CD4-positive, alpha-beta memory T cell (primary cell): ENCODE results near the gene GPR87. TPM values are rescaled to one million over a fixed set of nuclear protein-coding genes. Genes with fewer than 3 reads are reported as not detected.

Source experiments
- CTCF ChIA-PET: fragments of 350-600 bp; sonication (Branson Sonifier 250); formaldehyde crosslinking; loops from one replicate; lab custom pipeline; 2021; ENCODE audit warnings: inconsistent platforms; ENCODE audit not compliant: partially characterized antibody; lab: Charles Lee
- POLR2A ChIA-PET: fragments of 350-600 bp; sonication (Branson Sonifier 250); formaldehyde crosslinking; loops from one replicate; lab custom pipeline; 2021; ENCODE audit not compliant: partially characterized antibody; lab: Charles Lee
- DNase-seq, 5 donors: peaks; one replicate each; pipeline versions ENCODE4 v3.0.0 to v3.0.0-alpha.2; 2020 to 2022; ENCODE audit warnings: mixed read lengths in 1 of 5
- H3K27ac ChIP-seq: one replicate; pipeline ENCODE4 v1.7.0; 2013; ENCODE audit warnings: low read depth, low read length
- H3K27me3 ChIP-seq: 2 replicates; pipeline ENCODE4 v1.7.0; 2013; ENCODE audit warnings: mild to moderate bottlenecking, low read length, moderate library complexity; ENCODE audit not compliant: insufficient read depth
- H3K36me3 ChIP-seq: 2 replicates; pipeline ENCODE4 v1.7.0; 2013; ENCODE audit warnings: mild to moderate bottlenecking, low read length, moderate library complexity; ENCODE audit not compliant: insufficient read depth
- H3K4me1 ChIP-seq: 2 replicates; pipeline ENCODE4 v1.7.0; 2013; ENCODE audit warnings: mild to moderate bottlenecking, low read length, moderate library complexity; ENCODE audit not compliant: insufficient read depth
- H3K4me3 ChIP-seq, 2 donors: one replicate each; pipeline ENCODE4 v1.7.0; 2013; ENCODE audit warnings: low read length in 2 of 2, mild to moderate bottlenecking in 1 of 2
- H3K9me3 ChIP-seq, 2 donors: one replicate each; pipeline ENCODE4 v1.7.0; 2013; ENCODE audit warnings: low read length in 2 of 2, control low read depth in 1 of 2; ENCODE audit not compliant: control insufficient read depth in 1 of 2
- H3K27ac Mint-ChIP-seq, 7 donors: one replicate each; pipeline ENCODE4 v1.8.0; 2020 to 2021; ENCODE audit warnings: mixed read lengths in 7 of 7, mild to moderate bottlenecking in 6 of 7, inconsistent platforms in 3 of 7, moderate library complexity in 3 of 7
- H3K27me3 Mint-ChIP-seq, 2 donors: one replicate each; pipeline ENCODE4 v1.8.0; 2020 to 2021; ENCODE audit warnings: mixed read lengths in 2 of 2
- H3K36me3 Mint-ChIP-seq, 2 donors: one replicate each; pipeline ENCODE4 v1.8.0; 2020 to 2021; ENCODE audit warnings: mixed read lengths in 2 of 2, inconsistent platforms in 1 of 2, mild to moderate bottlenecking in 1 of 2
- H3K4me1 Mint-ChIP-seq, 4 donors: one replicate each; pipeline ENCODE4 v1.8.0; 2020 to 2021; ENCODE audit warnings: mixed read lengths in 4 of 4, mild to moderate bottlenecking in 1 of 4
- H3K4me3 Mint-ChIP-seq, 8 donors: one replicate each; pipeline ENCODE4 v1.8.0; 2020 to 2021; ENCODE audit warnings: mixed read lengths in 8 of 8, mild to moderate bottlenecking in 7 of 8, moderate library complexity in 6 of 8, inconsistent platforms in 3 of 8
- H3K9me3 Mint-ChIP-seq, 8 donors: one replicate each; pipeline ENCODE4 v1.8.0; 2020 to 2021; ENCODE audit warnings: mixed read lengths in 8 of 8, mild to moderate bottlenecking in 5 of 8, inconsistent platforms in 3 of 8, moderate library complexity in 1 of 8
- intact Hi-C: fragments of 100-400 bp; cut with micrococcal nuclease; formaldehyde crosslinking; loops from one replicate; pipeline ENCODE4 v1.15.1; 2023
- polyA plus RNA-seq, 2 donors: library from polyadenylated mRNA; unstranded; fragments of 300-500 nt; fragmentation: Illumina TruSeq; gene quantifications; one replicate each; pipeline ENCODE4 v1.2.3, GENCODE V29; 2021
- total RNA-seq, 2 experiments: library from RNA; stranded (reverse); gene quantifications; one replicate each; pipeline ENCODE4 v1.2.3, GENCODE V29; 2021

The GPR87 gene
- total and polyA plus RNA-seq, 4 experiments from 2014 or later = not detected

DNA sequence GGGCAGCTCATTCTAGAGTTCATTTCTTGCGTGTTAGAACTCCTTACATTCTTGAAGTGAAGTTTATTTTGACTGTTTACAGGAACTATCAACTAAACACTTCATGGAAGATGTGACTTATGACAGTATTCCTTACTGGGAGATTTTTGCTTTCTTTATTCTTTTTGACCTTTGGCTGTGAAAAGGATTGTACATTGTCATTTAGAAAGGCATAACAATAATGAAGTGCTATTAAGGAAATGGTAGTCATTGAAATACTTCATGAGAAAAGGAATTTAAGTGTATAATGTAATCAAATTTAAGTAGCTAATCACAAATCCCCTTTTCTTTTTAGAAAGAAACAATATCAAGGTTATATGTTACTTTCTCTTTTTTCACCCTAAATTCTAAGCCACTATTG lies 49.6 kb downstream of the GPR87 start:
- Mint-ChIP-seq H3K4me1 (peaks cover 10 to 25% (median 13%) of the 10 kb centered on the region in 4 donors), H3K27me3 (peaks cover 0 to 1% of the 10 kb centered on the region in 2 donors), H3K9me3 (no peaks in the 10 kb centered on the region), H3K4me3 (no peak overlapping the region), H3K36me3 (no peaks in the 10 kb centered on the region), H3K27ac (no peak overlapping the region)
- H3K36me3 ChIP-seq = no peaks in the 10 kb centered on the region
- no peaks in the 10 kb centered on the region for H3K9me3 ChIP-seq
- no peaks in the 10 kb centered on the region for H3K27me3 ChIP-seq
- CTCF ChIA-PET = interaction anchor here (1.5 to 2.8 kb wide), 9 partner anchors 9 to 111 kb away, joined by 3 to 19 read pairs (median 10); partner anchors contain the start of gene P2RY14
- intact Hi-C loops = no loop called here
- DNase-seq = no peak
- no peak overlapping the region for H3K4me3 ChIP-seq
- POLR2A ChIA-PET = interaction anchor here (1.0 kb wide), 1 partner anchor 11 kb away, joined by 3 read pairs; the partner anchor contains the start of gene P2RY14
- no peak overlapping the region for H3K27ac ChIP-seq
- peaks cover 10% of the 10 kb centered on the region for H3K4me1 ChIP-seq

DNA sequence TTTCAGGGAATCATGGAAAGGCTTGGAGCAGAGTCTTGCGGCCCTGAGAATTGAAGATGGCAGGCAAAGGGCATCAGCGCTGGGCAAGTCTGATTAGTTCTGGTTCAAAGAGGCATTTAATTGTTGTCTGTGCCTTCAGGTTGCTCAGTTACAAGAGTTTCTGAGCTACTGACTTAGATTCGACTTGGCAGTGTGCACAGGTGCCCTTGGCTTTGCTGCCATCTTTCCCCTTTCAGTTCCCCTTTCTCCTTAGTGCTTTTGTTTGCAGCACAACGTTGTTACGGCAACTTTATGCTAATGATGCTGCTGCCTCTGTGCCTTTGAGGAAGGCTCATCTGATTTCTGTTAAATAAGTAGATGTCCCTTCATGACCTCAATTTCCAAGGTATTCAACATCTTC lies 50.8 kb downstream of the GPR87 start:
- no peaks in the 10 kb centered on the region for H3K36me3 ChIP-seq
- CTCF ChIA-PET = interaction anchor here (1.7 to 2.7 kb wide), 2 partner anchors 15 to 38 kb away, joined by 5 to 16 read pairs; no protein-coding TSS in a partner anchor
- POLR2A ChIA-PET = no interaction called here
- H3K9me3 Mint-ChIP-seq = no peaks in the 10 kb centered on the region
- H3K36me3 Mint-ChIP-seq = no peaks in the 10 kb centered on the region
- H3K9me3 ChIP-seq = no peaks in the 10 kb centered on the region
- peaks cover 10 to 25% (median 13%) of the 10 kb centered on the region in 4 donors for H3K4me1 Mint-ChIP-seq
- intact Hi-C loops = no loop called here
- peaks cover 0 to 1% of the 10 kb centered on the region in 2 donors for H3K27me3 Mint-ChIP-seq
- no peak overlapping the region for H3K4me3 Mint-ChIP-seq
- no peak overlapping the region for H3K27ac Mint-ChIP-seq
- no peak overlapping the region for H3K4me3 ChIP-seq
- DNase-seq = no peak
- no peaks in the 10 kb centered on the region for H3K27me3 ChIP-seq
- H3K27ac ChIP-seq = no peak overlapping the region
- peaks cover 10% of the 10 kb centered on the region for H3K4me1 ChIP-seq

DNA sequence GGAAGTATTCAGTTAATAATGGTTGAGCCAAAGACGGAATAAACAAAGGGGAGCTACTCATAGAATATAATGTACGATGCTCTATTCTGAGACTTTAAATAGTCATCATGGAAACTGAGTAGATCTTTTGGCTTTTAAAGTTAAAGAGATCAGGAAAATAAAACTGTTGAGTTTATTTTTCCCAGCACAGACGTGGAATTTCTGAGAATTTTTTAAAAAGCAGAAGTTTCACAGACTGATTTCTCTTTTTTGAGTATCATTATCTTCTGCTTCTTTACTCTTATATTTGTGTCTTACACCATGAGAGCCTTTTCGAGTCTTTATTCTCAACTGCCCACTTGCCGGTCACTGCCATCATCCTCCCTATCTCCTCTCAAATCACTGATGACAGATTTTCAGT lies 51.5 kb downstream of the GPR87 start:
- Mint-ChIP-seq H3K4me3 (no peak overlapping the region), H3K27ac (no peak overlapping the region), H3K27me3 (peaks cover 0 to 1% of the 10 kb centered on the region in 2 donors), H3K4me1 (peaks cover 10 to 25% (median 12%) of the 10 kb centered on the region in 4 donors), H3K9me3 (no peaks in the 10 kb centered on the region), H3K36me3 (no peaks in the 10 kb centered on the region)
- no peak overlapping the region for H3K27ac ChIP-seq
- peaks cover 10% of the 10 kb centered on the region for H3K4me1 ChIP-seq
- no peak overlapping the region for H3K4me3 ChIP-seq
- intact Hi-C loops = no loop called here
- no peak for DNase-seq
- ChIA-PET CTCF (interaction anchor here (1.2 to 3.2 kb wide), 4 partner anchors 15 to 38 kb away, joined by 3 to 8 read pairs (median 4); no protein-coding TSS in a partner anchor), POLR2A (no interaction called here)
- H3K36me3 ChIP-seq = no peaks in the 10 kb centered on the region
- H3K9me3 ChIP-seq = no peaks in the 10 kb centered on the region
- H3K27me3 ChIP-seq = no peaks in the 10 kb centered on the region

DNA sequence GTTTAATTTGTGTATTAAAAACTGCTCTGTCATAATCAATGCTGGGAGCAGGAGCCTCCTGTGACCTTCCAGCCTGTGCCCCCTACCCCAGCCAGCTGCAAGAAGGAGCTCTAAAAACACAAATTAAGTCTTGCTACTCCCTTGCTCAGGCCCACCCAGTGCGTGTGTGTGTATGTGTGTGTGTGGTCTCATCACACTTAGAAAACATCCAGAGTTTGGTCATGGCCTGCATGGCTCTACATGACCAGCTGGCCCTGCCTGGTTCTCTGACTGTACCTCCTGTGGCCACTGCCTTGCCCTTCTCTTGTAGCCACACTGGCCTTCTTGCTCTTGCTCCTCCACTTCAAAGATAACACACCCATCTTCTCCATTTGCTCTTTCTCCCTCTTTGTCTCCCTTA lies 52.0 kb downstream of the GPR87 start:
- no peaks in the 10 kb centered on the region for H3K9me3 ChIP-seq
- Mint-ChIP-seq H3K27me3 (peaks cover 0 to 2% of the 10 kb centered on the region in 2 donors), H3K9me3 (no peaks in the 10 kb centered on the region), H3K27ac (no peak overlapping the region), H3K36me3 (no peaks in the 10 kb centered on the region), H3K4me1 (peaks cover 8 to 19% (median 10%) of the 10 kb centered on the region in 4 donors), H3K4me3 (no peak overlapping the region)
- CTCF ChIA-PET = interaction anchor here (1.2 to 3.2 kb wide), 3 partner anchors 30 to 38 kb away, joined by 3 to 8 read pairs (median 4); no protein-coding TSS in a partner anchor
- H3K4me1 ChIP-seq = peaks cover 10% of the 10 kb centered on the region
- no peak for DNase-seq
- no peak overlapping the region for H3K4me3 ChIP-seq
- no peaks in the 10 kb centered on the region for H3K27me3 ChIP-seq
- POLR2A ChIA-PET = interaction anchor here (0.9 kb wide), 1 partner anchor 16 kb away, joined by 3 read pairs; no protein-coding TSS in a partner anchor
- H3K36me3 ChIP-seq = no peaks in the 10 kb centered on the region
- H3K27ac ChIP-seq = no peak overlapping the region
- intact Hi-C loops = no loop called here

- no peaks in the 10 kb centered on the region for H3K36me3 Mint-ChIP-seq
- Histone ChIP-seq H3K27ac (no peak overlapping the region), H3K9me3 (no peaks in the 10 kb centered on the region), H3K36me3 (no peaks in the 10 kb centered on the region), H3K27me3 (no peaks in the 10 kb centered on the region), H3K4me3 (no peak overlapping the region), H3K4me1 (no peaks in the 10 kb centered on the region)
- peaks cover 0 to 3% of the 10 kb centered on the region in 2 donors for H3K27me3 Mint-ChIP-seq
- DNase-seq = no peak
- peaks cover 0 to 3% (median 0%) of the 10 kb centered on the region in 4 donors for H3K4me1 Mint-ChIP-seq
- ChIA-PET POLR2A (no interaction called here), CTCF (interaction anchor here (0.9 to 3.2 kb wide), 4 partner anchors 9 to 95 kb away, joined by 3 to 8 read pairs (median 4); no protein-coding TSS in a partner anchor)
- no peak overlapping the region for H3K27ac Mint-ChIP-seq
- intact Hi-C loops = no loop called here
- H3K4me3 Mint-ChIP-seq = no peak overlapping the region
- H3K9me3 Mint-ChIP-seq = no peaks in the 10 kb centered on the region
Measured at GRCh38 chr3:151262871-151263525, 53.6 kb downstream of the GPR87 start.

DNA sequence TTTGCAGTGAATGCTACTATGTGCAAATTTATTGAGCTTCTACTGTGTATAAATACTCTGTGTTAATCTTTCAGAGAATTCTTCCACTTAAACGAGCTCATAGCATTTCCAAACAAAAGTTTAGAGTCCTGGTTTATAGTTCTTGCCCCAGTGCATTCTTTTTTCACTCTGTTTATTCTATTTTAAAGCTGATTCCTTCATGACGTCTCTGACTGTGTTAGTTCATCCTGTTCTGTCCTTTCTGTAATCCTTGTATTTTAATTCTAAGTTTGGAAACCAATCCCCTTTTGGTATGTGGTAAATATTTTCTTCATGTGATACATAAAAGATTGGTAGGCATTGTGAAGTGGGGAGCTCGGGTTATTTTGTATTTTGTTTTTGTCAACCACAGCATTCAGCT lies 57.0 kb downstream of the GPR87 start:
- Mint-ChIP-seq H3K9me3 (no peaks in the 10 kb centered on the region), H3K4me1 (no peaks in the 10 kb centered on the region), H3K36me3 (no peaks in the 10 kb centered on the region), H3K27me3 (peaks cover 0 to 4% of the 10 kb centered on the region in 2 donors), H3K4me3 (no peak overlapping the region), H3K27ac (no peak overlapping the region)
- Histone ChIP-seq H3K27ac (no peak overlapping the region), H3K36me3 (no peaks in the 10 kb centered on the region), H3K9me3 (no peaks in the 10 kb centered on the region), H3K4me3 (no peak overlapping the region), H3K27me3 (no peaks in the 10 kb centered on the region), H3K4me1 (no peaks in the 10 kb centered on the region)
- DNase-seq = no peak
- ChIA-PET POLR2A (no interaction called here), CTCF (interaction anchor here (0.9 to 1.6 kb wide), 4 partner anchors 9 to 92 kb away, joined by 3 to 7 read pairs (median 4); no protein-coding TSS in a partner anchor)
- intact Hi-C loops = no loop called here

- DNase-seq = no peak
- Histone ChIP-seq H3K4me3 (no peak overlapping the region), H3K27me3 (no peaks in the 10 kb centered on the region), H3K9me3 (no peaks in the 10 kb centered on the region), H3K4me1 (no peaks in the 10 kb centered on the region), H3K36me3 (no peaks in the 10 kb centered on the region), H3K27ac (no peak overlapping the region)
- CTCF ChIA-PET = interaction anchor here (0.9 to 1.6 kb wide), 5 partner anchors 22 to 31 kb away, joined by 3 to 5 read pairs (median 3); no protein-coding TSS in a partner anchor
- POLR2A ChIA-PET = no interaction called here
- H3K27ac Mint-ChIP-seq = no peak overlapping the region
- intact Hi-C loops = no loop called here
- H3K36me3 Mint-ChIP-seq = no peaks in the 10 kb centered on the region
- no peak overlapping the region for H3K4me3 Mint-ChIP-seq
- no peaks in the 10 kb centered on the region for H3K4me1 Mint-ChIP-seq
- H3K27me3 Mint-ChIP-seq = peaks cover 0 to 4% of the 10 kb centered on the region in 2 donors
- no peaks in the 10 kb centered on the region for H3K9me3 Mint-ChIP-seq
Measured at GRCh38 chr3:151256749-151257148, 59.9 kb downstream of the GPR87 start.
